Tibial nerve (tissue), 3 donors: ENCODE results near the gene MCCC1.

Experiments
- CTCF ChIP-seq, 5 experiments: fragments of 200-600 bp in 3 of 5; fragments of 450-650 bp in 2 of 5; sonication (generic) in 3 of 5; IDR thresholded peaks; one replicate each; pipeline ENCODE4 v1.5.1; 2016 to 2019; ENCODE audit warnings: antibody characterized with exemption in 5 of 5, mild to moderate bottlenecking in 3 of 5, moderate library complexity in 2 of 5
- POLR2A ChIP-seq, 2 donors: fragments of 450-650 bp; IDR thresholded peaks; one replicate each; pipeline ENCODE4 v1.6.1; 2017; ENCODE audit warnings: antibody characterized with exemption in 2 of 2, mild to moderate bottlenecking in 2 of 2, moderate library complexity in 2 of 2

DNA sequence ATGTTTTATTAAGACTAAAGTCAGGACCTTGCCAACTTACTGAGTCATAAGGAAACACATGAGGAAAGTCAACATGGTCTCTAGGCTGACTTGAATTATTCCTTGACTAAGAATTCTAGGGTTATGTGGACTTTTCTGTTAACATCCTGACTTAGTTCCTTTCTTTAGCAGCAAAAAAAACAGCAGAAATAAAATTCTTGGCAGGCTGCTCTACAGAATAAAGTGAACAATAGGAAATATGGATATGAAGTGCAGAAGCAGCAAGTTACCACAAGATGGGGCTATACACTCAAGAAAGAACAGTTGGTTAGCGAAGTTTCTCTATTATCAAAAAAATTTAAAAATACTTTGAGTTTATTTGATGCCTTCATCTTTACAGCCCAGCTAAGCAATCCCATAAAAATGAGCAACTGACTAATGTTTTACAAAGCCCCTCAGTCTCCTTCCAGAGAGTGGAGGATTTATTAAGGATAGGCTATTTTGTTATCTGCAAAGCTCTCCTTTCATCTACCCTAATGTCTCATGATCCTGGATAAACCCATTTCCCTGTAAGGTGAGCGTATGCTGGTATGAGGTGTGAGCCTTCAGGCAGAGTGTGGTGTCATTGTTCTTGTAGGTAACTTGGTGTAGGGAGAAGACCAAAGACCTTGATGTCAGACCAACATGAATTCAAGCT is 23.1 kb upstream of the MCCC1 start:
- TF ChIP-seq CTCF (IDR thresholded peaks at IDR 0.05) (peak; percentile 81 to 85 (median 83)), POLR2A (IDR thresholded peaks at IDR 0.05) (no peak)
